Astrocyte (in vitro differentiated cells and primary cell): Measurements from ENCODE around the gene GLIPR1. TPM values are rescaled to one million over a fixed set of nuclear protein-coding genes. Genes with fewer than 3 reads are reported as not detected.
A peak's percentile ranks its signal among the peaks of the same experiment; 100 is the strongest.

Experiments
- DNase-seq: peaks from one replicate; pipeline ENCODE4 v3.0.0-alpha.2; 2010; ENCODE audit warnings: low read depth
- FAIRE-seq: peaks from 2 replicates; lab custom pipeline; 2011; peaks lifted over from hg19 to GRCh38; lab: Jason Lieb, UNC
- H2AFZ ChIP-seq: 2 replicates; pipeline ENCODE4 v1.6.0; 2012; ENCODE audit warnings: low read depth, low read length, inconsistent platforms
- H3K27ac ChIP-seq: 2 replicates; pipeline ENCODE4 v1.5.1; 2011; ENCODE audit warnings: low read depth, low read length, inconsistent platforms
- H3K27me3 ChIP-seq: 2 replicates; pipeline ENCODE4 v1.6.0; 2011; ENCODE audit warnings: low read length, inconsistent platforms; ENCODE audit not compliant: insufficient read depth
- H3K36me3 ChIP-seq: 2 replicates; pipeline ENCODE4 v1.5.1; 2011; ENCODE audit warnings: low read length, inconsistent platforms; ENCODE audit not compliant: insufficient read depth
- H3K4me1 ChIP-seq: 2 replicates; pipeline ENCODE4 v1.5.1; 2011; ENCODE audit warnings: low read length, inconsistent platforms; ENCODE audit not compliant: insufficient read depth
- H3K4me2 ChIP-seq: 2 replicates; pipeline ENCODE4 v1.6.0; 2012; ENCODE audit warnings: low read length, inconsistent platforms
- H3K4me3 ChIP-seq: 2 replicates; pipeline ENCODE4 v1.5.1; 2011; ENCODE audit warnings: low read depth, mild to moderate bottlenecking, low read length, inconsistent platforms; ENCODE audit not compliant: insufficient read depth
- H3K79me2 ChIP-seq: 2 replicates; pipeline ENCODE4 v1.6.0; 2012; ENCODE audit warnings: mild to moderate bottlenecking, low read length, inconsistent platforms; ENCODE audit not compliant: insufficient read depth
- H3K9ac ChIP-seq: 2 replicates; pipeline ENCODE4 v1.6.0; 2012; ENCODE audit warnings: mild to moderate bottlenecking, low read length, inconsistent platforms
- H3K9me3 ChIP-seq: 2 replicates; pipeline ENCODE4 v1.5.1; 2012; ENCODE audit warnings: low read depth, mild to moderate bottlenecking, low read length, inconsistent platforms; ENCODE audit not compliant: insufficient read depth
- H4K20me1 ChIP-seq: 2 replicates; pipeline ENCODE4 v1.6.0; 2012; ENCODE audit warnings: low read length, inconsistent platforms; ENCODE audit not compliant: insufficient read depth
- H3K27ac Mint-ChIP-seq: one replicate; pipeline ENCODE4 v1.8.0; 2021; ENCODE audit warnings: mild to moderate bottlenecking, mixed read lengths; ENCODE audit not compliant: unreplicated experiment
- H3K27me3 Mint-ChIP-seq: one replicate; pipeline ENCODE4 v1.8.0; 2021; ENCODE audit warnings: low read depth, mixed read lengths; ENCODE audit not compliant: unreplicated experiment
- H3K36me3 Mint-ChIP-seq: one replicate; pipeline ENCODE4 v1.8.0; 2021; ENCODE audit warnings: low read depth, mixed read lengths; ENCODE audit not compliant: unreplicated experiment
- H3K4me1 Mint-ChIP-seq: one replicate; pipeline ENCODE4 v1.8.0; 2021; ENCODE audit warnings: low read depth, mixed read lengths; ENCODE audit not compliant: unreplicated experiment
- H3K4me3 Mint-ChIP-seq: one replicate; pipeline ENCODE4 v1.8.0; 2021; ENCODE audit warnings: mild to moderate bottlenecking, moderate library complexity, mixed read lengths; ENCODE audit not compliant: unreplicated experiment
- H3K9me3 Mint-ChIP-seq: one replicate; pipeline ENCODE4 v1.8.0; 2021; ENCODE audit warnings: mild to moderate bottlenecking, mixed read lengths; ENCODE audit not compliant: unreplicated experiment
- EZH2 ChIP-seq: IDR thresholded peaks from 2 replicates; pipeline ENCODE4 v1.6.1; 2012; ENCODE audit warnings: mild to moderate bottlenecking, low read length, inconsistent platforms; ENCODE audit not compliant: insufficient read depth
- total RNA-seq: library from RNA; stranded (reverse); gene quantifications from 2 replicates; pipeline ENCODE4 v1.2.1, GENCODE V29; 2021
- TF ChIP-seq, protein P1 (sequence below): IDR thresholded peaks from 2 replicates; pipeline ENCODE4 v1.5.1; 2011; ENCODE audit warnings: low read depth, mild to moderate bottlenecking, inconsistent platforms, low read length, moderate library complexity; ENCODE audit not compliant: insufficient read depth

The GLIPR1 gene
- total RNA-seq, 1 donor from 2014 or later = 232 TPM

DNA sequence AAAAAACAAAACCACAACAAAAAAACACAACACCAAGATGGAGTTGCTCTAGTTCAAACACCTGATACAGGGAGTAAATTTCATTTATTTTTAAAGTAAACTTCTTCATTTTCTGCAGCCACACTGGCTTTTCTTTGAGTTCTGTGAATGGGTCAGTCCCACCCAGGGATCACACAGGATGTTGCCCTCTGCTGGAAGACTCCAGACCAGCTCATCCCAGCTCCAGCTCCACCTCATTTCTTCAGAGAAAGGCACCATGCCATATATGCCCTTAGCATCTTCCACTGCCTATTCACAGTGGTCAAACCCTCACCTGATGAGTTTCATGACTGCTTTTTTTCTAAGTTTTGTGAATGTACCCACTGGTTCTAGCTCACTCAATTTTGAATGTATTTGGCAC is 8.0 kb downstream of the GLIPR1 start:
- H3K27ac Mint-ChIP-seq = no peak overlapping the region
- FAIRE-seq (peak; percentile 13), DNase-seq (peak; percentile 29)
- H3K79me2 ChIP-seq = peaks cover 96% of the 10 kb centered on the region
- H3K27me3 Mint-ChIP-seq = no peaks in the 10 kb centered on the region
- peaks cover 50% of the 10 kb centered on the region for H3K4me1 ChIP-seq
- no peaks in the 10 kb centered on the region for H3K9me3 ChIP-seq
- H3K36me3 ChIP-seq = peaks cover 46% of the 10 kb centered on the region
- H3K4me3 ChIP-seq = no peak overlapping the region
- H3K4me3 Mint-ChIP-seq = no peak overlapping the region
- H3K4me1 Mint-ChIP-seq = peaks cover 27% of the 10 kb centered on the region
- no peaks in the 10 kb centered on the region for H3K27me3 ChIP-seq
- no peak overlapping the region for H3K9ac ChIP-seq
- H3K4me2 ChIP-seq = peak overlapping the region; percentile 71
- TF ChIP-seq, protein P1, sequence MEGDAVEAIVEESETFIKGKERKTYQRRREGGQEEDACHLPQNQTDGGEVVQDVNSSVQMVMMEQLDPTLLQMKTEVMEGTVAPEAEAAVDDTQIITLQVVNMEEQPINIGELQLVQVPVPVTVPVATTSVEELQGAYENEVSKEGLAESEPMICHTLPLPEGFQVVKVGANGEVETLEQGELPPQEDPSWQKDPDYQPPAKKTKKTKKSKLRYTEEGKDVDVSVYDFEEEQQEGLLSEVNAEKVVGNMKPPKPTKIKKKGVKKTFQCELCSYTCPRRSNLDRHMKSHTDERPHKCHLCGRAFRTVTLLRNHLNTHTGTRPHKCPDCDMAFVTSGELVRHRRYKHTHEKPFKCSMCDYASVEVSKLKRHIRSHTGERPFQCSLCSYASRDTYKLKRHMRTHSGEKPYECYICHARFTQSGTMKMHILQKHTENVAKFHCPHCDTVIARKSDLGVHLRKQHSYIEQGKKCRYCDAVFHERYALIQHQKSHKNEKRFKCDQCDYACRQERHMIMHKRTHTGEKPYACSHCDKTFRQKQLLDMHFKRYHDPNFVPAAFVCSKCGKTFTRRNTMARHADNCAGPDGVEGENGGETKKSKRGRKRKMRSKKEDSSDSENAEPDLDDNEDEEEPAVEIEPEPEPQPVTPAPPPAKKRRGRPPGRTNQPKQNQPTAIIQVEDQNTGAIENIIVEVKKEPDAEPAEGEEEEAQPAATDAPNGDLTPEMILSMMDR = peak; percentile 49
- no peak for TF ChIP-seq EZH2
- peak overlapping the region; percentile 58 for H3K27ac ChIP-seq
- no peaks in the 10 kb centered on the region for H3K9me3 Mint-ChIP-seq
- H4K20me1 ChIP-seq = peaks cover 64% of the 10 kb centered on the region
- H2AFZ ChIP-seq = no peak overlapping the region
- H3K36me3 Mint-ChIP-seq = peaks cover 11% of the 10 kb centered on the region

DNA sequence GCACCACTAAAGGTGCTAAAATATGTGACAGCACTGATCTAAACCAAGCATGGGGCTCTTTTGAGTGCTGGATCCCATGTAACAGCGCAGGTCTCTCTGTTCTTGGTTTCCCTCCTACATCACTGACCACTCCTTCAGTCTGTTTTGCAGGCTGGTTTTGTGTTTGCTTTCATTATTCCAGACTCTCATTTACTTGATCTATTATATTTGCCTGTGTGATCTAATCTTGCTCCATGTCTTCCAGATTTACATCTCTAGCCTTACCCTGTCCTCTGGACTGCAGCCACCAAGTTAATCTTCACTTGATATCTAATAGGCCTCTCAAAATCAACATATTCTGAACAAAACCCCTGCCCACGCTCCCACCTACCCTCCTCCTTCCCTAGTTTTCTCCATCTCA is 8.6 kb downstream of the GLIPR1 start:
- no peaks in the 10 kb centered on the region for H3K9me3 Mint-ChIP-seq
- H3K4me2 ChIP-seq = peak overlapping the region; percentile 71

More for the DNA sequence above, 8.6 kb downstream of the GLIPR1 start:
- DNase-seq (no peak), FAIRE-seq (no peak)
- Mint-ChIP-seq H3K4me3 (peak overlapping the region; percentile 36), H3K36me3 (peaks cover 14% of the 10 kb centered on the region), H3K4me1 (peaks cover 26% of the 10 kb centered on the region), H3K27me3 (no peaks in the 10 kb centered on the region), H3K27ac (peak overlapping the region; percentile 3)
- Histone ChIP-seq H3K9ac (peak overlapping the region; percentile 55), H3K36me3 (peaks cover 50% of the 10 kb centered on the region), H3K79me2 (peaks cover 96% of the 10 kb centered on the region), H3K4me1 (peaks cover 46% of the 10 kb centered on the region), H3K4me3 (peak overlapping the region; percentile 13), H4K20me1 (peaks cover 62% of the 10 kb centered on the region), H2AFZ (no peak overlapping the region), H3K27ac (peak overlapping the region; percentile 58), H3K27me3 (no peaks in the 10 kb centered on the region), H3K9me3 (no peaks in the 10 kb centered on the region)
- TF ChIP-seq, protein P1 = no peak
- TF ChIP-seq EZH2 = no peak
